22Rv1 (cell line): Measurements from ENCODE around the gene SEZ6L.

Experiments
- H3K27ac ChIP-seq: fragments of 450-650 bp; 2 replicates; pipeline ENCODE4 v1.5.1; 2017
- CTCF ChIP-seq: fragments of 450-650 bp; IDR thresholded peaks from 2 replicates; pipeline ENCODE4 v1.5.1; 2017; ENCODE audit warnings: mild to moderate bottlenecking
- ZFX ChIP-seq: fragments of 450-650 bp; IDR thresholded peaks from 2 replicates; pipeline ENCODE4 v1.6.1; 2017; ENCODE audit warnings: antibody characterized with exemption, borderline replicate concordance

SEZ6L gene

GRCh38 chr22:26417406-26417805 is 248.1 kb downstream of the SEZ6L start:
- no peak overlapping the region for H3K27ac ChIP-seq
- TF ChIP-seq ZFX (no peak), CTCF (no peak)

GRCh38 chr22:26418620-26419019 is 249.4 kb downstream of the SEZ6L start:
- no peak for TF ChIP-seq CTCF
- TF ChIP-seq ZFX, result no peak
- no peak overlapping the region for H3K27ac ChIP-seq

- H3K27ac ChIP-seq, result no peak overlapping the region
- TF ChIP-seq ZFX, result no peak
- TF ChIP-seq CTCF, result no peak
These were observed 257.7 kb downstream of the SEZ6L start for GRCh38 chr22:26426924-26427323.

GRCh38 chr22:26428515-26429457 is 259.5 kb downstream of the SEZ6L start, which contains the start of gene ASPHD2:
Gene ASPHD2, plus strand, starts transcription at chr22:26429260. Its CDS starts 4,356 bp downstream, at chr22:26433616.
- TF ChIP-seq ZFX (no peak), CTCF (no peak)
- H3K27ac ChIP-seq, result no peak within 1 kb of the TSS

GRCh38 chr22:26429458-26430286 is 260.4 kb downstream of the SEZ6L start:
- no peak overlapping the region for H3K27ac ChIP-seq
- TF ChIP-seq ZFX (no peak), CTCF (no peak)

GRCh38 chr22:26430600-26430999 is 261.3 kb downstream of the SEZ6L start:
- no peak for TF ChIP-seq CTCF
- no peak overlapping the region for H3K27ac ChIP-seq
